Hepatic stellate cell (primary cell): Measurements from ENCODE around the gene MBNL3.

ENCODE experiments used
- DNase-seq: peaks from one replicate; pipeline ENCODE4 v3.0.0; 2011; ENCODE audit warnings: low spot score

MBNL3 gene, protein sequence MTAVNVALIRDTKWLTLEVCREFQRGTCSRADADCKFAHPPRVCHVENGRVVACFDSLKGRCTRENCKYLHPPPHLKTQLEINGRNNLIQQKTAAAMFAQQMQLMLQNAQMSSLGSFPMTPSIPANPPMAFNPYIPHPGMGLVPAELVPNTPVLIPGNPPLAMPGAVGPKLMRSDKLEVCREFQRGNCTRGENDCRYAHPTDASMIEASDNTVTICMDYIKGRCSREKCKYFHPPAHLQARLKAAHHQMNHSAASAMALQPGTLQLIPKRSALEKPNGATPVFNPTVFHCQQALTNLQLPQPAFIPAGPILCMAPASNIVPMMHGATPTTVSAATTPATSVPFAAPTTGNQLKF

DNA sequence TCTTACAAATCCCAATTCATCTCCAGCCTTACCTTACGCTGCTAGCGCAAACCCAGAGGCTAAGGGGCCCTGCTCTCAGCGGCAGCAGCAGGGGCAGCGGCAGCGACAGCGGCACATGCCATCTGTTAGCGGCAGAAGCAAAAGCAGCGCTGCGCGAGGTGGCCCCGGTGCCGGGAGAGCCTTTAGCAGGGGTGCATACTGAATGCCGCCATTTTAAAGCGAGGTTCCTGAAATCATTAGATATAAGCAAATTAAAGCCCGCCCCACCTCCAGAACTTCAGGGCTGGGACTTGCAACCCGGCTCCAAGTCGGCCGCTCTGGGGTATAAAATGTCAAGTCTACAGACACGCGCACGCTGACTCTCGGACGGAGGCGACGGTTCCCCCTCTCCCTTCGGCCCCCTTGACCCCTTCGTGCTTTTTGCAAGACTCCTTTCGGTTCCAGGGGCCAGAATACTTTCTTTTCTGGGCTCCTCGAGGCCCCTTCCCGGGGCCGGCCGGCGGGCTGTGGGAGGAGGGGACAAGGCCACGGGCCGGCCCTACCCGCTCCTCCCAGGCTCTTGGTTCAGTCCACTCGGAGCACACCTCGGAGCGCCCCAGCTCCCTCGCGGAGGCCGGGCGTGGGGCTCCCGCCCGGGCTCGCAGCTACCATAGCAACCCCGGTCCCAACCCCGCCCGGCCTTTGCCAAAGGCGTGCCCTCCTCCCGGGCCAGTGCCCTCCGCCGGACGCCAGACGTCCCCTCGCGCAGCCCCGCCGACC, at the start of gene MBNL3:
Gene MBNL3 (minus strand): TSS at position 220 of the 759 bp plus-strand sequence. CDS start 49,427 bp downstream, outside the sequence.
- peak; percentile 14 for DNase-seq

DNA sequence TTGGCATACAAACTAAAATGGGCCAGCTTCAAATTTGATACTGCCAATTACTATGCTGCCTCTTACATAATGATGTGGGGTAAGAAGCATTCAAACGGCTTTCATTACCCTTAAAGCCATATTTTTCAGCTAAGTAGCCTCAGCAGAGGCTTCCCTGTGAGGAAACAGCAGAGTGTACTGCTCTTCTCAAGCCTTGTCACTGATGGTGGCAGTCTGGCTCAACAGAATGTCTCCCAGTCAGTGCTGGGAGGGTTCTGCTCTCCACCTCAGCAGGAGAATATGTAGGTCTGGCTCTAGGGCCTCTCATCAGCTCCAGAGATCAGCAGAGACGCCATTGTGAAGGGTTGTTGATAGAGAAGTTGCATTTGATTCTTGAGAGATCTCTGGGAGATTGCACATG, 44.6 kb upstream of the MBNL3 start:
- no peak for DNase-seq

DNA sequence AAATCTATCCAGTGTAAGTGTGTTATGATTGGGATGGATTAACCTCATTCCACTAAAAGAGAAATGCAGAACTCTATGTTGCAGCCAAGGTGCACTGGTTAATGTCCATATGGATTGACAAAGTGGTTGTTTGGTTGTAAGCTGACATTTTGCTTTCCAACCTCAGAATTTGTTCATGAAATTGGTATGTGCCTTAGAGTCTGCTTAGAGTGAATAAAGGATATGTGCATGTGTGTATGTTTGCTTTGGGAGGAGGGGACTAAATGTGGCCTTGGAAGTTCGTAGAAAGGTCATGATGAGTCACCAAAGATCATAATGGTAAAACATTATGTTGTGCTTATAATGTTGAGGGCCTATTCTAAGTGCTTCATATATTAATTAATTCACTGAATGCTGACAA, 44.1 kb upstream of the MBNL3 start:
- DNase-seq, result no peak

DNA sequence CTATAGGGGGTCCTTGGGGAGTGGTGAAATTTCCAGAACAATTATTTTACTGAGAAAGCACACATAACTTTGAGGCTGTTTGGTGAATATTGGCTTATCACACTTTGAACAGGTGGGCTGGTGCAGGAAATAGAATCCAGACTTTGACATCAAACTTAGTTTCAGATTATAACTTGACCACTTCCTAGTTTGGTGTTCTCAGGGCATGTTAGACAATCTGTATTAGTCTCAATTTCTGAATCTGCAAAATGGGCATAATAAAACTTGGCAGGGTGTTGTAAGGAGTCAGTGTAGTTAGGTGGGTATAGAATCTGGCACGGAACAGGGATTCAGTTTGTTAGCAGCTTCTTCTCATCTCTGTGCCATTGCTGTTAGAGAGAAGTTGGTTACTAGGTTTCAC, 43.3 kb upstream of the MBNL3 start:
- DNase-seq, result no peak

DNA sequence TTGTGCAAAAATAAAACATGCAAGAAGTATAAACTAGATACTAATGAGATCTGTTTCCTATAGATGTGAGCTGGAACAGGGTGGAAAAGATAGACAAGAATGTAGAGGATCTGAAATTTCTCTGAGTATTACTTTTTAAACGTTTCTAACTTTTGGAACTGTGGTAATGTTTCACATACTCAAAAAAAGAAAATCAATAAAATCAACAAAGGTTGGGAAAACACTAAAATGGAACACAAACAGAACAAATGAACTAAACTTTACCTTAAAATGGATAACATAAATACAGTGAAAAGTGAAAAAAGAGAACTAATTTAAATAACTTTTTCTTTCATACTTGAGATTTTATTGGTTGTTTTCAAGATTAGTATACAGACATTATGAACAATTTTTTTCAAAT, 32.0 kb upstream of the MBNL3 start:
- no peak for DNase-seq

DNA sequence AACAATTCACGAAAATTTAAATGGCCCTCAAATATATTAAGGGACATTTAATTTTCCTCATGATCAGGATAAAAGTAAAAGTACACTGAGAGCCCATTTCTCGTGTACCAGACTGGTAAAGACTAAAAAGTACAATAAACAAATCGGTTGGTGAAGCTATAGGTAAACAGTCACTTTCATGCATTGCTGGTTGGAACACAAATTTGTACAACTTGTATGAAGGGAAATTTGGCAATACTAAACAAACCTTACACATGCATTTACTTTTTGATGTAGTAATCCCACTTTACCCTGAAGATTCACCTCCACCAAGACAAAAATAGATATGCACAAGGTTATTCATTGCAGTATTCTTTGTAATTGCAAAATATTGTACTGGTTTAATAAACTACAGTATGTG, 31.4 kb upstream of the MBNL3 start:
- DNase-seq, result no peak

DNA sequence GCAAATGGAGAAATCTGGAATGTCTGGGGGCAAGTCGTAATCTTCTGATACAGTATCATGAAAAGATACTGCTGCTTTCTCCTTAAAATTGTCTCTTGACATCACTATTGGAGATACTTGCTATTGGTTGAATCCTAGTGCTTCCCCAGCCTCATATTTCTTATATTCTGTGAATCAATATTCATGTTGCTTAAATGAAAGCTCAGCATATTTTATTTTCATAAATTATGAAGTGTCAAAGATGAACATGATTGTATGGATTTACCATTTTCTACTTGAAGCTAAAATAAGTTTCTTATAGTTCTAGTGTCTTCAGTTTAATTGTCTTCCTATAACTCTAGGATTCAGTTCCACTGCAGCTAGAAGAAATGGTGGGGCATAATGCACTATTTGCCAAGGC, 29.6 kb upstream of the MBNL3 start:
- no peak for DNase-seq

DNA sequence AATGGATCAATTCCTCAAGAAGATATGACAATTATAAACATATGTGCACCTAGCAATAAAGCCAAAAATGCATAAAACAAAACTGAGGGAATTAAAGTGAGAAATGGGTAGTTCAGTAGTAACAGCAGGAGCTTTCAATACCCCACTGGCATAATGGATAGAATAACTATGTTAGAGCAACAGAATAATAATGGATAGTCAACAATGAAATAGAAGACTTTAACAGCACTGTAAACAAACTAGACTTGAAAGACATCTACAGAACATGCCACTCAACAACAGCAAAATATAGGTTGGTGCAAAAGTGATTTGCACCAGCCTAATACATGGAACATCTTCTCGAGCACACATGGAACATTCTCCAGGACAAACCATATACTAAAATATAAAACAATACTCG, 20.0 kb upstream of the MBNL3 start:
- no peak for DNase-seq

DNA sequence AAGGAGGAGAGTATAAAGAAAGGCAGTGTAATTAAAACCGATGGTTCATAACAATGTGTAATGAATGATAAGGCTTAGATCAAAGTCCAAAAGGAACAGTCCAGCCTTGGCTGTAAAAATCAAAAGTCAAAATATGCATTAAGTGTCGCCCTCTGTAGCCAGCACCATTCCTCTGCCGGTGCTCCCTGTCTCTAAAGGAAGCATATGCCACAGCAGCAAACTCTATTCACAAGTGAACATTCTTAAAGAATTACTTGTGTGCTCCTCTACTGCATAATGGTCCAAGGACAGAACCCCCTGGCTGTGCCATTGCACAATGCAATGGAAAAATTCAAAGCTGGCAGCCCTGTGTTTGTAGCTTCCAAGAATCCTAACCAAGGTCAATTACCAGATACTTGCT, 16.3 kb upstream of the MBNL3 start:
- DNase-seq, result no peak

DNA sequence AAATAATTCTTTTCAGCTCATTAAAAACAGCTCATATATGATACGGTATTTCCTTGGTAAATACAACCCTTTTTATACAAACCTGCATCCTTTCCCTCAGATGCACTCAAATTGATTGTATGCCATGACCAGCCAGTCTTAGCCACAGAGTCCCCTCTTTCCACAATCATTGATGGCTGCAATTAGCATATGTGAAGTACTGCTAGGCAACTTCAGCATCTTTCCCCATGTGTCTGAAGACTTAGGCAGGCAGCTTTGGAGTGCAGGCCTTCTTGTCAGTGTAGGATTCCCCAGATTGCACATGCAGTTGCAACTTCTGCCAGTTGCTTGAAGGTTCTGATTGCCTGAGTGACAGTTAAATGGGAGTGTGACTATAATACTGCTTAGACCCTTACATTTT, 15.6 kb upstream of the MBNL3 start:
- no peak for DNase-seq

DNA sequence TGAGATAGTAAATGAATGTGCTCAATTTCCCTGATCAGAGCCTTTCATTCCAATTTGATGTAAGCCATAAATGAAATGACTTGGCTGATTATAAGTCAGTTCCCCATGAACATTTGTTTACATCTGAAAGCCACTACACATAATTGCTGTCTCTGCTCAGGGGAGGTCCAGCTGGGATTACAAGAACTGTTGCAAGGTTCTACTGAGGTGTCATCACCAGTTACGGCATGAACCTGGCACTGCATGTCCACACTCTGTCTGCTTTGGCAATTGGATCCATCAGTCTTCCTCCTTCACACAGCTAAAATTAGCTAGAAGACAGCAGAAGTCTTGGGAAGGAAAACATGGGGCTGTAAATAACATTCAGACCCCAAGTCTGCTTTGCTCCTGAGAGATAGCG, 12.8 kb upstream of the MBNL3 start:
- no peak for DNase-seq

DNA sequence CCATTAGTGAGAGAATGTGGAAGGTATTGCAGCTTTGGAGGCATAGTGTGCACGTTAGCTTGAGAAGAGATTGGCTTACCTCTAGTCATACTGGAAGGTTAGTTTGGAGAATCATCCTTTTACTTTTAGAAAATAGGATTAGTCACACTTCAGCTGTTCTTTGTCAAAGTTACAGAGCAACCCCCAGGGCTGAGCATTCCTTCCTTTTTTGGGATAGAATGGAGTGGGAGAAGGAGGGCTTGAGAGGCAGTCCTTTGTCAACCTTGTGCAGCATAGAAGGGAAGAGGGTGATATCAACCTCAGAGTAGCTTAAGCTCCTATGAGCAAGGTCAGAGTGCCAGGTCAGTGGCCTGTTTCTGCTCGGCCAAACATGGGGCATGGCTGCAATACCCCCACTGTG, 8.6 kb upstream of the MBNL3 start:
- DNase-seq, result no peak

DNA sequence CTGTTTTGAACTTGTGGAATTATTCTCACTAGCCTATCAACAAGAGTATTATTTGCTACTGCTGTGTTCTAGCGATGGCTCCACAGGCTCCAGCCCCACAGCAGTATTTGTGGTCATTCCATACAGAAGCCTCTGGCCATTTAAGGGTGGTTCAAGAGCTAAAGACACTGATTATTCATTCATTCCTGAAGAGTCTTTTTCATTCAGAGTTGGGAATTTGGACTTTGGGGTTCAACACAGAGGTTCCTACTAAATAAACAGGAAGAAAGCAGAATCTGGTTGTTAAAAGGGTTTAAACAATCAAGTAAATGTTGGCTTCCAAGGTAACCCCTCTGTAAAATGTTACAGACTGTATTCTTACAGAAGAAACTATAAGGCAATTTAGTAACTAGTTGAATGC, 4.3 kb upstream of the MBNL3 start:
- no peak for DNase-seq

DNA sequence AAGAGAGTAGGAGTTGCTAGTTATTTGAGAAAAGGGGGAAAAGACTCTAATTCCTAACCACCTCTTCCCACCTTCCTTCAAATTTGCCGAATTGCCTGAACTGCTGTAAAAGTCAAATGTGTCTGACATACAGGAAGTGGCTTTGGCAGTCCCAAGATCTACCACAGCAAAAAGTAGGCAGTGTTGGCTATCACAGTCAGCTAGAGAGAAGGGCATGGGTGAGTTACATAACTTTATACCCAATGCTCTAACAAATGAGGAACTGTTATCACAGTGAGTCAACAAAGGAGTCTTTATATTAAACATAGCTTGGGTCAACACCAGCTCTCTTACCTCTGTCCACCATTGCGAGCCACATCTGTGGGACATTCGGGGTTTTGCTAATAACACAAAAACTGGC, 2.4 kb upstream of the MBNL3 start:
- DNase-seq, result no peak

DNA sequence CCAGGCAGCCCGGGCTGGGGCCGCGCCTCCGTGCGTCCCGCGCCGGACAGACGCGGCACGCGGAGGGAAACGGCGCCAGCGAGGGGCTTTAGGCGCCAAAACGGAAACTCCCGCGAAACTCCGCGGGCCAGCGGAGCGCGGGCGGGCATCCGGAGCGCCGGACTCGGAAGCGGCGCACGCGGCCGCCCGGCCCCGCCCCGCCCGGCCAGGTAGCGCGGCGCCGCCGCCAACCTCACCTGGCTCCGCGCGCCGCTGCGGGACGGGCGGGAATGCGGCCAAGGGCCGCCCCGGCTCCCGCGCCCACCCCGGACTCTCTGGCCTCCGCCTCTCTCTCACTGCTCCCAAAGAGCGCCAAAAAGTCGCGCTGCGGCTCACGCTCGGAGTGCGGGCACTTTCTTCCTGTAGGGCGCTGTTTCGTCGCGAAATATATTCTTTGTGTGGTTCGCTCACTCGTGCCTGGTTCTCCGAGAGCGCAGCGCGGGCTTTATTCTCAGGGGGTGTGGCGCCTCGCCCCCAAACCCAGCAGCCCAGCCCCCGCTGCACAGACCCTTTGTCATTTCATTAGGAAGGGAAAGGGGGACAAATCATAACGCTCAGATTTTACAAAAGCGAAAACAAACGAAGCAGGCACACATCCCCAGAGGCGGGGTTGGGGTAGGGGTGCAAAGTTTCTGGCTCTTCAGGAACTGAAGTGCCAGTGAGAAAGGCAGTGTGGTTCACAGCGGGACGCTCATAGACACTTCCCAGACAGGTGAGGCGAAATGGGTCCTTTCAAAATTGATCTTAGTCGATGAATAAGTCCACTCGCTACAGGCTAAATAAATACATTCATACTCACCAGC, 961 bp upstream of the MBNL3 start:
- DNase-seq, result no peak

DNA sequence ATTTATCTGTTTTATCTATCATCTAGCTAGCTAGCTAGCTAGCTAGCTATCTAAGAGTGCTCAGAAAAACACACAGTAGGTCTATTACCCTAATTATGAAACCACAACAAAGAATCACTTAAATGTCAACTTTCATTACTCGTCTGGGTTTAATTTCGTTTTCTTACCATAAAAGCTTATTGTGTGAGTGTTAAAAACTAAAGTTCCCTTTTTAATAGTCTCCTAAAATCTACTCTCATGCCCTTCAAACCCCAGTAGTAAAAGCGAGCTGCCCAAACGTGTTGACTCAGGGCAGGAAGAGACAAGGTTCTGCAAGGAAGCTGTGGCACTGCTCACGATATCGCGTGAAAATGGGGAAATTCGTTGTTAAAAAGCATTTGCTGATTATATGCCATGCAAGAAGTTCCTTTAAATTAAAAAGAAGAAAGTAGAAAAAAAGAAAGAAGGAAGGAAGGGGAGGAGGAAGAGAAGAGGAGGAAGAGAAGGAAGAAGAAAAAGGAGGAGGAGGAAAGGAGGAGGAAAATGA, 595 bp downstream of the MBNL3 start:
- DNase-seq, result no peak

DNA sequence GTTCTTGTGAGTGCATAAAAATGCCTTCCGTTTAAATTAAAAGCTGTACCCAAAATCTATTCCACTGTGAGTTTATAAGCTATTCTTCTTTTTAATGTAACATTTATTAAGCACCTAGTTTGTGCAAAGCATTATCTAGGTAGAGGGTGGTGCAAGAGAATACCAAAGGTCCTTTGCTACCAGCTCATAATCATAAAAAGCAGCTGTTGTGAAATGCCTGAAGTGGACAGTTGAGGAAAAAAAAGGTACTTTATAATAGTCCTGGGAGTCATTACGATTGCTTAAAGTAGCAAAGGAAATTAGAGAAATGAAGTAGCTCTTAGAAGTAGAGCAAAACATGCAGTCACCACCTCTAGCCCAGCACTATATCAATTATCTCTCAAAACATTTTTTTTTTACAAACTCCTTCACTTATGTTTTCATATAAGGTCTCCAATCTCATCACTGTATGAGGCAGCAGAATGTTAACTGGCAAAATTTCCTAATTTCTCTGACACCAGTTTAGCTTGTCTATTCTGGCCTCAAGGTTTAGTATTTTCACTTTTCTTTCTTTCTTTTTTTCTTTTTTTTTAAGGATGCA, 2.1 kb downstream of the MBNL3 start:
- DNase-seq, result no peak

DNA sequence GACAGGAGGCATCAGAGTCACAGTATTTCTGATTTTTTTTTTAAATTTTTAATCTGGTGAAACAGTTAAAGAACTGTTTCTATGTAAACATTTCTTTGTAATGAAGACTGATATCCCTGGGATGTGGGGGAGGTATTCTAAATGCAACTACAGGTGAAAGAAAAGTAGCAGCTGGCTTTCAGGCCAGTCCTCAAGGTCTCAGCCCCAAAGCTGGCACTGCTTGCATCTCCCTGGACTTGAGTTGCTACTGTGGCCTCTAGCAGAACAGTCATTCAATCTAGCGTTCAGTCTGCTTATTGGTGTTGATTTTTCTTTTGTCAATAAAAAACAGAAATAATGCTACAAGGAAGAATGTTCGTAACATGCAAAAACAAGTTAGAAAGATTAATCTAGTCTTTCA, 4.9 kb downstream of the MBNL3 start:
- DNase-seq, result no peak

DNA sequence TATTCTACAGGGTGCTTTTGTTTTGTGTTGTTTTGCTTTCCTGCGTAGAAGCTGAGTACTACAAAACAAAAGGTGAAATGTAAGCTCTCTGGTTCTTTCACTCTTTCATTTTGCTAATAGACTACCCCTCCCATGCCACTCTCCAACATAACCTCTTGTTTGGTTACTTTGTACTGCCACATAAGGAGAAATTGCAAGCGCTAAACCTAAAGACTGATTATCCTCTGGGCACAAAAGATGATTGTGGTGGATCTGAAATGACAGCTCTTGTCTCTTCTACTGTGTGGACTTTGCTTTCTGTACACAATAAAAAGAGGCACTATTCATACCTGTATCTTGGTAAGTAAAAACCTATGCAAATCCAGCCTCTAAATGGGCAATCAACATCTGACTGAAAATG, 5.3 kb downstream of the MBNL3 start:
- DNase-seq, result no peak

DNA sequence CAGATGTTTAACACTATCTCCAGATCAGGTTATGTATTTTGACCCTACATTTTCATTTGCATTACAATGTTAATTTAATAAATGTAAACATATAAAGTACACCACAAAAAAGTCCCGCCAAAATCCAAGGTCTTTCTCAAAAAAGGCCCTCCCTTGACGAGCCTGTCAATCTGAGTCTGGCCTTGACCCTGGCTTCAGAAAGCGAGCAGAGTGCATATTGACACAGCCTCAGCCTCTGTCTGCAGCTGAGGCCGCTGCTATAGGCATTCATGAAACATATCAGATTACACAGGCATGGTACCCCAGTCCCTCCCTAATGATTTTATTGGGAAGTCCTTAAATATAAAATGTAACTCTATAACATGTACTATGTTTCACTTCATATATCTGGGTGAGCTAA, 6.2 kb downstream of the MBNL3 start:
- no peak for DNase-seq

DNA sequence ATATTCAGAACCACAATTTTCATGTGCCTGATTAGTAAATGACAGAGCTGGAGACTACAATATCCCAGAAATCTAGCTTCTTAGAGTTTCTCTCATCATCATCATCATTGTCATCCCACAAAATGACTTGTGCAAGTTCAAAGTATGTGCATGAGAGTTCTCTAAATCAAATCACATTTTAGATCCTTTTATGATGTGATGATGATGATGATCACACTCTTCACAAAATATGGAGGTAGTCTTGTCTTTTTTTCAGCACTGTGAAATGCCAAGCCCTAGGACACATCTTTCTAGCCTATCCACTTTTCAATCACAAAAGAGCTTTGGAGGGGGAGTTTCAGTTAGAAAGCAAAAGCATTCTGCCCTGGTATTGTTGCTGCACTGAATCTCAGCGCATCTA, 7.4 kb downstream of the MBNL3 start:
- no peak for DNase-seq

DNA sequence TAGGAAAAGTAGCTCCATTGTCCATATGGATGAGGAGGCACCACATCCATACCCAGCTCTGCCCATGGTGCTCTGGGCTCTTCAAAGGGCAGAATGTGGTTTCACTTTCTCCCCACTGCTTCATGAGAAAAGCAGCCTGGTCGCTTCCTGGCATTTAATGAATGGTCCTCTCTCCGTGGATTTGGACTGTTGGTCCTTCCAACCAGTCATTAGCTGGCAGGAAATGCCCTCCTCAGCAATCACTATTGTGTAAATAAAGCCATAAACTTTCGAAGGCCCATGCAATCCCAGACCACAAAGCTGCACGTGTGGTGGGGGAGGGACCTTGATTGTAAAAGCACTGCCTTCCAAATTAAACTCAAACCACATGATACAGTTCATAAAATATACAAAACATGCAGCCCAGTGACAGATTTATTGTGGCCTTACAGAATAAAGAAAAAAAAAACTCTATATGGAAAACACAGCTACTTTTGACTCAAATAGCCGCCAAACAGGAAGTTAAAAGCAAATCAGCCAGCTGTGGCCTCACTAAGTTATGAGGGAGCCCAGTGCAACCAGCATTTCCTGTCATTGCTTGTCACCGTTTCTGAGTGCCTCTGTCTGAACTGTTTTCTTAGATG, 8.1 kb downstream of the MBNL3 start:
- peak; percentile 4 for DNase-seq
